ENCODE data around the gene PYGM.

DNA sequence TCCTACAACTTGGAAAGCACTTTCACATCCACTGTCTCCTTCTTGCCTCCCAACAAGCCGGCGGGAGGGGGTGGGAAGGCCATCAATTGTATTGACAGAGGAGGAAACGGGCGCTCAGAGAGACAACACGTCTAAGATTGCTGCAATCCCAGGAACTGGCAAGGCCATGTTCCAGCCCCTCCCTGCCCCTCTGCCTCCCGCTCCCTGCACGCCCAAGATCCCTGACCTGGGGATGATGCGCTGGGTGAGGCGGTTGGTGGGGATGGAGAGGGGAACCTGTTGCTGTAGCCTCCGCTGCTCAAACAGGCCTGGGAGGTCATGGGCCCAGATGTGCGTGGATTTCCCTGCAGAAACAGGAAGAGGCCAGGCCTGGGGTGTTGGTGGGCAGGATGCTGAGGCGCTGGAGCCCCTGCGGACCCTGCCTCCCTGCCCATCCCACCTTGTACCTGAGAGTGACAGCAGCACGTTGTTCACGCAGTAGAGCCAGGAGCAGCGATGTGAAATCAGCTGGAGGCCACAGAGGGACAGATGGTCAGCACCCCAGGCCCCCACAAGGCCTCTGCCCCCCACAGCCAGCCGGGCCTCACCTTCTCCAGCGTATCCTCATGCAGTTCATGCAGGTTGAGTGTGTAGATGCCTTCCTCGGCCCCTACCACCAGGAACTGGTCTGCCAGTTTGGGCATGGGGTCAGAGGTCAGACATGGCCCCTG lies 36.4 kb upstream of the PYGM start:
- TF ChIP-seq, protein P1, sequence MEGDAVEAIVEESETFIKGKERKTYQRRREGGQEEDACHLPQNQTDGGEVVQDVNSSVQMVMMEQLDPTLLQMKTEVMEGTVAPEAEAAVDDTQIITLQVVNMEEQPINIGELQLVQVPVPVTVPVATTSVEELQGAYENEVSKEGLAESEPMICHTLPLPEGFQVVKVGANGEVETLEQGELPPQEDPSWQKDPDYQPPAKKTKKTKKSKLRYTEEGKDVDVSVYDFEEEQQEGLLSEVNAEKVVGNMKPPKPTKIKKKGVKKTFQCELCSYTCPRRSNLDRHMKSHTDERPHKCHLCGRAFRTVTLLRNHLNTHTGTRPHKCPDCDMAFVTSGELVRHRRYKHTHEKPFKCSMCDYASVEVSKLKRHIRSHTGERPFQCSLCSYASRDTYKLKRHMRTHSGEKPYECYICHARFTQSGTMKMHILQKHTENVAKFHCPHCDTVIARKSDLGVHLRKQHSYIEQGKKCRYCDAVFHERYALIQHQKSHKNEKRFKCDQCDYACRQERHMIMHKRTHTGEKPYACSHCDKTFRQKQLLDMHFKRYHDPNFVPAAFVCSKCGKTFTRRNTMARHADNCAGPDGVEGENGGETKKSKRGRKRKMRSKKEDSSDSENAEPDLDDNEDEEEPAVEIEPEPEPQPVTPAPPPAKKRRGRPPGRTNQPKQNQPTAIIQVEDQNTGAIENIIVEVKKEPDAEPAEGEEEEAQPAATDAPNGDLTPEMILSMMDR (IDR thresholded peaks at IDR 0.05 in 8 of 11, conservative IDR thresholded peaks at IDR 0.05 in 3 of 11): no peak
- TF ChIP-seq POLR2A (IDR thresholded peaks at IDR 0.05): no peak
- peak; percentile 34 to 69 (median 49) for TF ChIP-seq POLR2AphosphoS5 (IDR thresholded peaks at IDR 0.05)
